C4-2B (cell line): ENCODE data around the gene PCDH9.

Source experiments
- CTCF ChIP-seq: fragments of 450-650 bp; conservative IDR thresholded peaks from 2 replicates; pipeline ENCODE4 v1.5.1; 2017; ENCODE audit warnings: mild to moderate bottlenecking
- ZFX ChIP-seq: fragments of 450-650 bp; IDR thresholded peaks from 2 replicates; pipeline ENCODE4 v1.6.1; 2017

- no peak for TF ChIP-seq CTCF
- no peak for TF ChIP-seq ZFX
Measured at GRCh38 chr13:66921437-66921836, 308.7 kb downstream of the PCDH9 start.
